Measurements from ENCODE around the gene ASB2.

GRCh38 chr14:93965287-93965821 lies 11.0 kb downstream of the ASB2 start:
- TF ChIP-seq, protein P1, sequence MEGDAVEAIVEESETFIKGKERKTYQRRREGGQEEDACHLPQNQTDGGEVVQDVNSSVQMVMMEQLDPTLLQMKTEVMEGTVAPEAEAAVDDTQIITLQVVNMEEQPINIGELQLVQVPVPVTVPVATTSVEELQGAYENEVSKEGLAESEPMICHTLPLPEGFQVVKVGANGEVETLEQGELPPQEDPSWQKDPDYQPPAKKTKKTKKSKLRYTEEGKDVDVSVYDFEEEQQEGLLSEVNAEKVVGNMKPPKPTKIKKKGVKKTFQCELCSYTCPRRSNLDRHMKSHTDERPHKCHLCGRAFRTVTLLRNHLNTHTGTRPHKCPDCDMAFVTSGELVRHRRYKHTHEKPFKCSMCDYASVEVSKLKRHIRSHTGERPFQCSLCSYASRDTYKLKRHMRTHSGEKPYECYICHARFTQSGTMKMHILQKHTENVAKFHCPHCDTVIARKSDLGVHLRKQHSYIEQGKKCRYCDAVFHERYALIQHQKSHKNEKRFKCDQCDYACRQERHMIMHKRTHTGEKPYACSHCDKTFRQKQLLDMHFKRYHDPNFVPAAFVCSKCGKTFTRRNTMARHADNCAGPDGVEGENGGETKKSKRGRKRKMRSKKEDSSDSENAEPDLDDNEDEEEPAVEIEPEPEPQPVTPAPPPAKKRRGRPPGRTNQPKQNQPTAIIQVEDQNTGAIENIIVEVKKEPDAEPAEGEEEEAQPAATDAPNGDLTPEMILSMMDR (conservative IDR thresholded peaks at IDR 0.05; ENCODE audit: low read depth, low read length), result no peak
- TF ChIP-seq SMC3 (IDR thresholded peaks at IDR 0.05; ENCODE audit: low read depth, low read length) (no peak), CHD1 (IDR thresholded peaks at IDR 0.05; ENCODE audit: low read depth, low read length) (no peak), RAD21 (IDR thresholded peaks at IDR 0.05; ENCODE audit: low read length) (no peak)

All from IMR-90 (cell line).